ENCODE data around the gene TRH. TPM values are rescaled to one million over a fixed set of nuclear protein-coding genes. Genes with fewer than 3 reads are reported as not detected.

The TRH gene
- total RNA-seq, 1 donor from 2014 or later, result not detected

DNA sequence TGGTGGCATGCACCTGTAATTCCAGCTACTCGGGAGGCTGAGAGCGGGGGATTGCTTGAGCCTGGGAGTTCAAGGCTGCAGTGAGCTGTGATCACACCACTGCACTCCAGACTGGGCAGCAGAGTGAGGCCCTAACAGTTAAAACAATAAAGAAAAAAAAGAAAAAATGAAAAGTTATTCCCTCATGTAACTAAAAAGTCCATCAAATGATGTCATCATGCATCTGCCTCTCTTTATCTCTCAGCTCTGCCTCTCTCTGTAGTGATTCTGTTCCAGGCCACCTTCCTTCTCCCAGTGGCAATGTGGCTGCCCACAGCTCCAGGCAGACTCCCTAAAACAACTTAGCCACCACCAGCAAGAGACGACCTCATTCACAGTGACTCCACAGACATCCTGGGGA lies 31.5 kb upstream of the TRH start:
- no peak overlapping the region for H3K4me3 ChIP-seq
- no peak for DNase-seq
- H3K9me3 ChIP-seq (replicated peaks), result peaks cover 9% of the 10 kb centered on the region
- H3K27ac ChIP-seq (replicated peaks), result no peak overlapping the region
- H3K36me3 ChIP-seq, result no peaks in the 10 kb centered on the region
- peaks cover 25% of the 10 kb centered on the region for H3K27me3 ChIP-seq (ENCODE audit: low read depth)
- TF ChIP-seq, protein P1, sequence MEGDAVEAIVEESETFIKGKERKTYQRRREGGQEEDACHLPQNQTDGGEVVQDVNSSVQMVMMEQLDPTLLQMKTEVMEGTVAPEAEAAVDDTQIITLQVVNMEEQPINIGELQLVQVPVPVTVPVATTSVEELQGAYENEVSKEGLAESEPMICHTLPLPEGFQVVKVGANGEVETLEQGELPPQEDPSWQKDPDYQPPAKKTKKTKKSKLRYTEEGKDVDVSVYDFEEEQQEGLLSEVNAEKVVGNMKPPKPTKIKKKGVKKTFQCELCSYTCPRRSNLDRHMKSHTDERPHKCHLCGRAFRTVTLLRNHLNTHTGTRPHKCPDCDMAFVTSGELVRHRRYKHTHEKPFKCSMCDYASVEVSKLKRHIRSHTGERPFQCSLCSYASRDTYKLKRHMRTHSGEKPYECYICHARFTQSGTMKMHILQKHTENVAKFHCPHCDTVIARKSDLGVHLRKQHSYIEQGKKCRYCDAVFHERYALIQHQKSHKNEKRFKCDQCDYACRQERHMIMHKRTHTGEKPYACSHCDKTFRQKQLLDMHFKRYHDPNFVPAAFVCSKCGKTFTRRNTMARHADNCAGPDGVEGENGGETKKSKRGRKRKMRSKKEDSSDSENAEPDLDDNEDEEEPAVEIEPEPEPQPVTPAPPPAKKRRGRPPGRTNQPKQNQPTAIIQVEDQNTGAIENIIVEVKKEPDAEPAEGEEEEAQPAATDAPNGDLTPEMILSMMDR (IDR thresholded peaks at IDR 0.05; ENCODE audit: borderline replicate concordance), result no peak
- H3K4me1 ChIP-seq, result no peaks in the 10 kb centered on the region
- intact Hi-C loops (cut with micrococcal nuclease), result loop anchor here (10.0 kb wide), 1 partner anchor 152 kb away; no protein-coding TSS in a partner anchor

DNA sequence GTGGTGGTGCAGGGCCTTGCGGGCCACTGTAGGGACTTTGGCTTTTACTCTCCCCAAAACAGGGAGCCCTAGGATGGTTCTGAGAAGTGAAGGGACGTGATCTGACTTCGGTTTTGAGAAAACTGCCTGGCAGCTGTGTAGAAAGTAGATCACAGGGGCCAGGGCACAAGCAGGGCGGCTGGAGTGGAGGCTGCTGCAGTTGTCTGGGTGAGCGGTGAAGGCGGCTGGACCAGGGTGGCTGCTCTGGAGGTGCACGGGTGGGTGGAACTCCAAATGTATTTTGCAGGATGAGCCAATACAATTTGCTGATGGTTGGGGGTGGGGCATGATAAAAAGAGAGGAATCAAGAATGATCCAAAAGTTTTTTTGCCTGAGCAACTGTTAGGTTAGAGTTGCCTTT lies 29.8 kb upstream of the TRH start:
- Histone ChIP-seq H3K36me3 (no peaks in the 10 kb centered on the region), H3K4me1 (no peaks in the 10 kb centered on the region), H3K4me3 (no peak overlapping the region), H3K27ac (replicated peaks) (no peak overlapping the region), H3K27me3 (ENCODE audit: low read depth) (peaks cover 35% of the 10 kb centered on the region), H3K9me3 (replicated peaks) (peaks cover 9% of the 10 kb centered on the region)
- TF ChIP-seq, protein P1 (IDR thresholded peaks at IDR 0.05; ENCODE audit: borderline replicate concordance), result no peak
- no peak for DNase-seq
- intact Hi-C loops (cut with micrococcal nuclease), result loop anchor here (10.0 kb wide), 1 partner anchor 150 kb away; no protein-coding TSS in a partner anchor

DNA sequence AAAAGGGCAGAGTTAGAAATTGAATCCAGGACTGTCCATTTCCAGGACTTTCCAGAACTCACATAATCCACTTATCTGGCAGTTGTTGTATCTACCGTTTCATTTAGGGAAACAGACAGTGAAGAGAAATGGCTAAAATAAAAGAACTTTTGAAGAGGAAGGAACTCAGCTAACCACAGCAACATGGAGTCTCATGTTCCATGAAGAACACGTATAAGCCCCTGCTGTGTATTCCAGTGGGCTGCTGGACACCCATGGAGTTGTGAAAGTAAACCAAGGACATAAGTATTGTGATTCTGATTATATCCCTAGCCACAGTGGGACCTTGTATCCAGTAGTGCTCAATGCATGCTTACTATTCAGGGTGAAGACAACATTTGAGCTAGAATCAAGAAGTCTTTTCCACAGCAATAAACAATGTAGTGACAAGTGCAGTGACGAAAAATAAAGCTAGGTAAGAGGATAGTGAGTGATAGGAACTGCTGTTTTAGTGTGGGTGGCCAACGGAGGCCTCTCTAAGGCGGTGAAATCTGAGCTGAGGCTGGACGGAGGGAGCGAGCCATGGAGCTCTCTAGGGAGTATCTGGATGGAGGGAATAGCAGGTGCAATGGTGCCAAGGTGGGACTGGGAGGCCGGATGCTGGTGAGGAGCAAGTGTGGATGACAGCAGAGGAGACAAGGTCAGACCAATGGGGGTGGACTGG lies 26.8 kb upstream of the TRH start:
- H3K27ac ChIP-seq (replicated peaks), result no peak overlapping the region
- peaks cover 9% of the 10 kb centered on the region for H3K9me3 ChIP-seq (replicated peaks)
- no peak overlapping the region for H3K4me3 ChIP-seq
- no peaks in the 10 kb centered on the region for H3K4me1 ChIP-seq
- TF ChIP-seq, protein P1 (IDR thresholded peaks at IDR 0.05; ENCODE audit: borderline replicate concordance), result no peak
- peaks cover 35% of the 10 kb centered on the region for H3K27me3 ChIP-seq (ENCODE audit: low read depth)
- no peak for DNase-seq
- intact Hi-C loops (cut with micrococcal nuclease), result loop anchor here (10.0 kb wide), 1 partner anchor 147 kb away; no protein-coding TSS in a partner anchor
- H3K36me3 ChIP-seq, result no peaks in the 10 kb centered on the region

DNA sequence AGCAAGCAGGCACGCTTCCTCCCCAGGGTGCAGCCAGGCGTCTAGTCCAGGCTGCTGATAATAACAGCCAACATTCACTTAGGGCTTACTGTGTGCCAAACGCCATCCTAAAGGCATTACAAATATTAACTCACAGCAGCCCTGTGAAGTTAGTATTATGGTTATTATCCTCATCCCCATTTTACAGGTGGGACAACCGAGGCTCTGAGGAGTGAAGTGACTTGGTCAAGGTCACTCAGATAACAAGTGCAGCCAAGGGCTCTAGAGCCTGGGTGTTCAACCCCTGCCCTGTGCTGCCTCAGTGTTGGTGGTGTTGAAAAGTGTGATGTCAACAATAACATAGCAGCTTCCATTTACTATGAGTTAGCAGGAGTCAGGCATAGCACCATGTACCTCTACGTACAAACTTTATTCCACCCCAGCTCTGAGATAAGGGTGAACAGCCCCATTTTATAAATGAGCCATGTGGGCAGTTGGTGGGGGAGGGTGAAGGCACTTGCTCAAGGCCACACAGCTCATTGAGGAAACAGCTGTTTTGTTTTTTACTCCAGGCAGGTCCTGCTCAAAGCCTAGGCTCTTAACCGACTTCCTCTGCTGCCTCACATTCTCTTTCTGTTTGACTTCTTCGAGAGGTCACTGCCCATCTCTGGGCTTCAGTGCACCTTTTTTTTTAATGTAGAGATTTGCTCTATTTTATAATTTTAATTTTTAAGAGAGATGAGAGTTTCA lies 24.0 kb upstream of the TRH start:
- no peaks in the 10 kb centered on the region for H3K4me1 ChIP-seq
- intact Hi-C loops (cut with micrococcal nuclease), result no loop called here
- peaks cover 9% of the 10 kb centered on the region for H3K9me3 ChIP-seq (replicated peaks)
- no peak overlapping the region for H3K4me3 ChIP-seq
- H3K27ac ChIP-seq (replicated peaks), result no peak overlapping the region
- peaks cover 45% of the 10 kb centered on the region for H3K27me3 ChIP-seq (ENCODE audit: low read depth)
- TF ChIP-seq, protein P1 (IDR thresholded peaks at IDR 0.05; ENCODE audit: borderline replicate concordance), result no peak
- DNase-seq, result no peak
- no peaks in the 10 kb centered on the region for H3K36me3 ChIP-seq

DNA sequence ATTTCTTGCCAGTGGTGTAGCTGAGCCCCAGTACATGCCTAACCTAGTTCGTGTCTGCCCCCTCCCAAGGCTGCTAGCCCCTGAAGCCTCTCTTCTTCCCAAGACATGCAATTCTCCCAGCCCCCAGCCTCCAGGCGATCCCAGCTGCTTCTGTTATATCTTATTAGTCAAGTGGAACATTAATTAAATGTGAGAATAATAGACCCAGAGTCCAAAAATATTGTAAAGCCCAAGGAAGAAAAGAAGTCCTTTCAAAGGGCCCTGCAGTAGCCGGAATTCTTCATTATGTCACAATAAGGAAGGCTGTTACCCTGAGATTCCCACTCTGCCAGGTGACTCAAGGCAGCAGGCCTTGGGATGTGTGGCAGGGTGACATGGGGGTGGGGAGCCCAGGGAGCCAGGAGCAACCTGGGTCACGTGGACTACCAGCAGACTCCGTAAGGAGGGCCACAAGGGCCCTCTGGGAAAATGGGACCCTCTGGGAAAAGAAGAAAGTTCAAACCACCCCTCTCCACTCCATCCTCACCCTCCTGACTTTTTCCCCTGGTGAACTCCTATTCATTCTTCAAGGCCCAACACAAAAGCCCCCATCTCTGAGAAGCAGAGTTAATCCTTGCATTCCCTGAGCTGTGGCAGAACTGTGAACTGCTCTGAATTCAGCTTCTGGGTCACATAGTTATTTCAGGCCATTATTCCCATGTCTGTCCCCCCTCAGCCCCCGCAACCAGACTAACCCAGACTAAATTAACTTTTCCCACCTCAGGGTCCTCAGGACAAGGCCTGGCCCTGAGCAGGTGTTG lies 21.8 kb upstream of the TRH start:
- Histone ChIP-seq H3K27me3 (ENCODE audit: low read depth) (peaks cover 43% of the 10 kb centered on the region), H3K4me3 (no peak overlapping the region), H3K4me1 (no peaks in the 10 kb centered on the region), H3K9me3 (replicated peaks) (no peaks in the 10 kb centered on the region), H3K36me3 (no peaks in the 10 kb centered on the region), H3K27ac (replicated peaks) (no peak overlapping the region)
- no peak for DNase-seq
- intact Hi-C loops (cut with micrococcal nuclease), result no loop called here
- TF ChIP-seq, protein P1 (IDR thresholded peaks at IDR 0.05; ENCODE audit: borderline replicate concordance), result no peak
